ENCODE data around the gene ACTRT2. TPM values are rescaled to one million over a fixed set of nuclear protein-coding genes. Genes with fewer than 3 reads are reported as not detected.

Gene ACTRT2
- total RNA-seq, 4 donors from 2014 or later = not detected

DNA sequence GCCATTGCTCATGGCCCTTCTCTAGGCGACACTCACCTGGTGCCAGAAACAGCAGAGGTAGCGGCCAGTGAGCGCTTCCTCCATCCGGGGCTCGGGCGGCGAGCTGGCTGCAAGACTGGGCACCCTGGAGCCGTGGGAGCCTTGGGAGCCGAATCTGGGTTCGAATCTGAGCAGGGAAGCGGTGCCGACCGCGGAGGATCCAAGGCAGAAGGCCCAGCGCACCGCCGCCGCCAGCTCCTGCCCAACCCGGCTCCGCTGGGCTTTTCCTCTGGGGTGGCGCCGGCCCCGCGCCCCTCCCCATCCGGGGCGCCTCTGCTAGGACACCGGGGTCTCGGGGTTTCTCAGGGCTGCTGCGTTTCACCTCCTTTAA, 46.0 kb downstream of the ACTRT2 start:
- Histone ChIP-seq H3K27me3 (peaks cover 0 to 82% of the 10 kb centered on the region in 2 donors), H3K4me1 (peaks cover 0 to 83% (median 30%) of the 10 kb centered on the region in 4 donors), H3K9me3 (no peaks in the 10 kb centered on the region), H3K4me3 (peak overlapping the region; percentile 47 to 87 (median 54)), H3K27ac (peak overlapping the region; percentile 78 to 95 (median 88)), H3K36me3 (no peaks in the 10 kb centered on the region)
- DNase-seq (ENCODE audit: low spot score in 2 of 2) = no peak
- 18% methylated on average over 26 of the region's 29 CpGs; no CpG with 5 or more reads in 1 of the 2 donors for WGBS, 2 donors
- TF ChIP-seq POLR2A (IDR thresholded peaks at IDR 0.05) = no peak
- TF ChIP-seq, protein P1, sequence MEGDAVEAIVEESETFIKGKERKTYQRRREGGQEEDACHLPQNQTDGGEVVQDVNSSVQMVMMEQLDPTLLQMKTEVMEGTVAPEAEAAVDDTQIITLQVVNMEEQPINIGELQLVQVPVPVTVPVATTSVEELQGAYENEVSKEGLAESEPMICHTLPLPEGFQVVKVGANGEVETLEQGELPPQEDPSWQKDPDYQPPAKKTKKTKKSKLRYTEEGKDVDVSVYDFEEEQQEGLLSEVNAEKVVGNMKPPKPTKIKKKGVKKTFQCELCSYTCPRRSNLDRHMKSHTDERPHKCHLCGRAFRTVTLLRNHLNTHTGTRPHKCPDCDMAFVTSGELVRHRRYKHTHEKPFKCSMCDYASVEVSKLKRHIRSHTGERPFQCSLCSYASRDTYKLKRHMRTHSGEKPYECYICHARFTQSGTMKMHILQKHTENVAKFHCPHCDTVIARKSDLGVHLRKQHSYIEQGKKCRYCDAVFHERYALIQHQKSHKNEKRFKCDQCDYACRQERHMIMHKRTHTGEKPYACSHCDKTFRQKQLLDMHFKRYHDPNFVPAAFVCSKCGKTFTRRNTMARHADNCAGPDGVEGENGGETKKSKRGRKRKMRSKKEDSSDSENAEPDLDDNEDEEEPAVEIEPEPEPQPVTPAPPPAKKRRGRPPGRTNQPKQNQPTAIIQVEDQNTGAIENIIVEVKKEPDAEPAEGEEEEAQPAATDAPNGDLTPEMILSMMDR (IDR thresholded peaks at IDR 0.05) = no peak
- no peak for TF ChIP-seq EP300 (IDR thresholded peaks at IDR 0.05)

- H3K27ac ChIP-seq = peak overlapping the region; percentile 78 to 95 (median 88)
Measured at GRCh38 chr1:3067671-3068563, 46.6 kb downstream of the ACTRT2 start.

DNA sequence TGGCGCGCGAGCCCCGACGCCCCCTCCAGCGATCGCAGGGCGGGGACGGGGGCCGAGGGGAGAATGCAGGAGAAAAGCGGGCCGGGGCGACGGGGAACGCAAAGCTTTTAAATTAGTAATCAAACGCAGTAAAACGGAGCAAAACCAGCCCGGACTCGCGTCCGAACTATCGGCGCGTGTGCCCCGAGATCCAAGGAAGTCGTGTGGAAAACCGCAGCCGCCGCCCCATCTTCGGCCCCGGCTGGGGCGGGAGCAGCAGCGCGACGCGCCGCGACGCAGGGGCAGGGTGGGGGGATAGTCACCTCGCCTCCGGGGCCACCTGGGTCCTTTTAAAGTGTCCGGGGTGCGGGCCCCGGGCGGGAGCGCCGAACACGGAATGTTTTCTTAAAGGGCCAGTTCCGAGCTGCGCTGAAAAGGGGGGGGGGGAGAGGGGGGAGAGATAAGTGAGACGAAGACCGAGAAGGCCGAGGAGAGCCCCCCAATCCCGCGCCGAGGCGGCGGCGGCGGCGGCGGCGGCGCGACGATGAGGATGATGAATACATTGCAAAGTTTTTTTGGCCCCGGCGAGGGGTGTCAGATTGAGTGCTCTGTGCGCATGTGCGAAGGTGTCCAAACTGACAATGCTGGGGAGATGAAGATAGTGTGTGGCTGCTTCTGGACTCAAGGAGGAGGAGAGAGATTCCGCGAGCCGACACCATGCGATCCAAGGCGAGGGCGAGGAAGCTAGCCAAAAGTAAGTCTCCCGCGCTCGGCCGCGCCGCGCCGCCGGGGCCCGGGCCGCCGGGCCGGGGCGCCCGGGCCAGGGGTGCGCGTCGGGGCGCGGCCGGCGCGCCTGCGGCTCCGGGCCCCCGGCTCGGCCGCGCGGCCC, 47.5 kb downstream of the ACTRT2 start, which contains the start of gene PRDM16:
Gene PRDM16 (plus strand): TSS at position 640 of the 868 bp plus-strand sequence. CDS start 57 bp downstream, at position 697.
- TF ChIP-seq POLR2A (IDR thresholded peaks at IDR 0.05) (no peak), EP300 (IDR thresholded peaks at IDR 0.05) (peak in 1 of 2 donors; percentile 42)
- TF ChIP-seq, protein P1 (IDR thresholded peaks at IDR 0.05) = no peak
- no peaks in the 10 kb centered on the region for H3K36me3 ChIP-seq
- peak in 1 of 2 donors; percentile 34 for DNase-seq (ENCODE audit: low spot score in 2 of 2)
- H3K27me3 ChIP-seq = peaks cover 0 to 82% of the 10 kb centered on the region in 2 donors
- H3K9me3 ChIP-seq = no peaks in the 10 kb centered on the region
- peaks cover 0 to 82% (median 24%) of the 10 kb centered on the region in 4 donors for H3K4me1 ChIP-seq
- H3K27ac ChIP-seq = peak within 1 kb of the TSS; percentile 91 to 97 (median 97)
- peak within 1 kb of the TSS; percentile 58 to 87 (median 77) for H3K4me3 ChIP-seq
- WGBS, 2 donors = 1% methylated on average over 75 to 86 of the region's 106 CpGs

More at GRCh38 chr1:3067671-3068563, 46.6 kb downstream of the ACTRT2 start:
- Histone ChIP-seq H3K4me3 (peak overlapping the region; percentile 47 to 87 (median 54)), H3K9me3 (no peaks in the 10 kb centered on the region), H3K4me1 (peaks cover 0 to 82% (median 30%) of the 10 kb centered on the region in 4 donors), H3K36me3 (no peaks in the 10 kb centered on the region), H3K27me3 (peaks cover 0 to 82% of the 10 kb centered on the region in 2 donors)
- 1 to 3% methylated on average over 25 to 48 of the region's 97 CpGs for WGBS, 2 donors
- TF ChIP-seq, protein P1 (IDR thresholded peaks at IDR 0.05) = no peak
- peak in 1 of 2 donors; percentile 11 for TF ChIP-seq POLR2A (IDR thresholded peaks at IDR 0.05)
- DNase-seq (ENCODE audit: low spot score in 2 of 2) = no peak

DNA sequence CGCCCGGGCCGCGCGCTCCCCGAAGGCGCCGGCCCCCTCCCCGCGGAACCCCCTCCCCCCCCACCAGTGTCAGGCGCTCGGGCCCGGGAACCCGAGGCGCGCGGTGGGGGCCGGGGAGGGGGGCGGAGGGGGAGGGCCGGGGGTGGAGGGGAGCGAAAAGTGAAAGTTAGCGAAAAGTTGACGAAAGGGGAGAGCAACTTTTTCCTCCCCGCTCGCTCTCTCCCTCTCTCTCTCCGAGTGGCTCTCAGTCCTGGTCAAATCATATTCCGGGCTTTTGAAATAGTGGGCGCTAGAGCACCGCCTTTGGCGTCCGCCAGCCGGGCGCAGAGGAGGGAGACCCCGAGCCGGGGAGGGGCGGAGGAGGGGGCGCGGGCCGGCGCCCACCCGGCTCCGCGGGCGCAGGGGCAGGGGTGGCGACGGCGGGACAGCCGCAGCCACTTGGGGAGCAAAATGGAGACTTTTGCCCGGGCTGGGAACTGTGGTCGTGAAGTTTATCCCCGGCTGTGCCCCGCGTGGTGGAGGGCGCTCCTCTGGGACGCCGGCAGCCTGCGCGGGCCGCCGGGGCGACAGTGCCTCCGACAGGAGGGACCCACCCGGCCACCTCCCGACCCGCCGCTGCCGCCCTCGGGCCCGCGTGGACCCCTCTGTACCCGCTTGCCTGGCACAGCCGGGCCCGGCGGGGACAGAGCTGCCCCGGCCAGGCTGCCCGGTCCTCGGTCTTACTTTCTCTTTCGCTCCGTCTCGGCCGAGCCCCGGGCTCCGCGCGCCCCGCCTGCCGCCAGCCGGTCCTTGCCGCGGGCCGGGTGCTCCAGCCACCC, 48.4 kb downstream of the ACTRT2 start:
- WGBS, 2 donors = 0 to 1% methylated on average over 19 to 47 of the region's 91 CpGs
- H3K4me3 ChIP-seq = peak overlapping the region; percentile 57 to 87 (median 77)
- H3K27ac ChIP-seq = peak overlapping the region; percentile 91 to 97 (median 97)
- H3K27me3 ChIP-seq = peaks cover 0 to 82% of the 10 kb centered on the region in 2 donors
- no peaks in the 10 kb centered on the region for H3K36me3 ChIP-seq
- no peaks in the 10 kb centered on the region for H3K9me3 ChIP-seq
- DNase-seq (ENCODE audit: low spot score in 2 of 2) = peak in 1 of 2 donors; percentile 30
- peaks cover 0 to 81% (median 19%) of the 10 kb centered on the region in 4 donors for H3K4me1 ChIP-seq
- TF ChIP-seq EP300 (IDR thresholded peaks at IDR 0.05) (peak in 1 of 2 donors; percentile 69), POLR2A (IDR thresholded peaks at IDR 0.05) (peak in 1 of 2 donors; percentile 35)
- TF ChIP-seq, protein P1 (IDR thresholded peaks at IDR 0.05) = peak; percentile 22 to 54 (median 45)
